ENCODE measurements around the gene TCEANC2.

- no peak for TF ChIP-seq CTCF (conservative IDR thresholded peaks at IDR 0.05; ENCODE audit: low read depth, low read length)
- no peak for TF ChIP-seq SMC3 (IDR thresholded peaks at IDR 0.05; ENCODE audit: low read depth, low read length)
- no peak for TF ChIP-seq POLR2A (IDR thresholded peaks at IDR 0.05; ENCODE audit: low read depth, low read length)
- no peak for TF ChIP-seq ELK1 (IDR thresholded peaks at IDR 0.05; ENCODE audit: borderline replicate concordance, low read depth, low read length)
- no peak for TF ChIP-seq MAZ (IDR thresholded peaks at IDR 0.05; ENCODE audit: borderline replicate concordance, low read depth, low read length)
- no peak for TF ChIP-seq RFX5 (IDR thresholded peaks at IDR 0.05; ENCODE audit: low read depth, low read length)
- TF ChIP-seq CHD1 (IDR thresholded peaks at IDR 0.05; ENCODE audit: low read depth, low read length), result no peak
- TF ChIP-seq MAFK (IDR thresholded peaks at IDR 0.05; ENCODE audit: low read depth, low read length), result no peak
Observed at GRCh38 chr1:54136963-54137533, 83.6 kb downstream of the TCEANC2 start.
